HG02943 (cell line): ENCODE results near the gene UQCC5.

Experiments
- ATAC-seq: cut with Tn5 transposase; IDR thresholded peaks from one replicate; pipeline ENCODE4 v1.9.1; 2021; ENCODE audit warnings: mild to moderate bottlenecking, low read depth, moderate library complexity; ENCODE audit not compliant: unreplicated experiment

Gene UQCC5

GRCh38 chr3:52558436-52558835 lies 22.0 kb downstream of the UQCC5 start:
- no peak for ATAC-seq

DNA sequence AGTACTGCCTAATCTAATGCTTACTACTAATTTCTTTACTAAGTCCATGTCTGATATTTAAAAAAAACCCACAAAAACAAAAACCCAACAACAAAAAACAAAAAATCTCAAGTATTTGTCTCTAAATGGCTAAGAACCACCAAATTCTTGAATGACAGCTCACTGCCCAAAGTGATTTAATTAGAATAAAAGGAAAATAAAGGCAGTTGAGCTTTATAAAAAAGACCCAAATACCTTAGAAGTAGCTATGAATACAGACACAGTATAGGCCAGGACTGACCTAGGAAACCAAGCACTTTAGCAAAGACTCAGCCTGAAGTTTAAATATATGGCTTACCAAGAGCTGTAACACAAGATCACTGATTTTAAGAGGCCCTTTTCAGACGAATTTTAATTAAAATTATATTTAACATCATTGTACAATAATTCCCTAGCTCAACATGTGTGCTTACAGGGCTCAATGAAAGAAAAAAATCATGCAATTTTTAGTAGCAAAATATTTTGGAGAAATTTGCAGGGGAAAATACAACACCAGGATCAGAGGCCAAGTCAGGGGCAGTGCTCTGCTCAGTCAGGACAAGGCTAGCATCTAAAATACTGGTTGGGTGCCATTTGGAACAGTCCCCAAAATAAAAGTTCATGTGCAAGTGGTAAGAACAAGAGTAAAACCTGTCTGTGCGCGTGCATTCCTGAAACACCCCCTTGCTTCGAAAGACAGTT lies 24.8 kb downstream of the UQCC5 start:
- no peak for ATAC-seq

DNA sequence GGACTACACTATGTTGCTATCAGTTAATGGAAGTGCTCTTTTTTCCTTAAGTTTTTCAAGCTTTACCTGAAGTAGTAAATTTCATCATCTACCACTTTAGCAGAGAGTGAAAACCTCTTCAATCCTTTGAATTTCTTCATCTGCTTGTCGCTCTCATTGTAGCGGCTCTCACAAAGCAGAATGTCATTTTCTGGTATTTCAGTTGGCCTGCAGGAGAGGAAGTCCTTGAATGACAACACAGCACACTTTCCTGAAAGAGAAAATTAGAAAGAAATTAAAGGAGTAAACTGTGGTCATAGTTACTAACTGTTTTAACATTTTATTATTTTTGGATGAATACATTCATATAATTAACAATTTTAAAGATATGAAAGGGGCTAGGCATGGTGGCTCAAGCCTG lies 27.6 kb downstream of the UQCC5 start:
- ATAC-seq: no peak

- no peak for ATAC-seq
These were observed 31.7 kb downstream of the UQCC5 start for GRCh38 chr3:52568069-52568468.

GRCh38 chr3:52570076-52570475 lies 33.7 kb downstream of the UQCC5 start:
- no peak for ATAC-seq

DNA sequence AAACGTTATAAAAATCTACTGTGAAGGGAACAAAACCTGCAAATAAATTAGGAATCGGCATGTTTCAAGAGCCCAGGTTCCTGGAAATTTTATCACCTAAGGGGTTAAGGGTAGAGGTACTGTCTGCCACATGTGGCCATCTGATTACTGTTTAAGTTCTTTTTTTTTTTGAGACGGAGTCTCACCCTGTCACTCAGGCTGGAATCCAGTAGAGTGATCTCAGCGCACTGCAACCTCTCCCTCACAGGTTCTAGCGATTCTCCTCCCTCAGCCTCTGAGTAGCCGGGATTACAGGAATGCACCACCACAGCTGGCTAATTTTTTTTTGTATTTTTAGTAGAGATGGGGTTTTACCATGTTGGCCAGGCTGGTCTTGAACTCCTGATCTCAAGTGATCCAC lies 35.8 kb downstream of the UQCC5 start:
- ATAC-seq: no peak

GRCh38 chr3:52574056-52574965 lies 37.9 kb downstream of the UQCC5 start:
- no peak for ATAC-seq
